Measurements from ENCODE around the gene PRKAG1. TPM values are rescaled to one million over a fixed set of nuclear protein-coding genes. Genes with fewer than 3 reads are reported as not detected.

The PRKAG1 gene
- total RNA-seq, 1 experiment from 2014 or later, result 51.1 TPM

DNA sequence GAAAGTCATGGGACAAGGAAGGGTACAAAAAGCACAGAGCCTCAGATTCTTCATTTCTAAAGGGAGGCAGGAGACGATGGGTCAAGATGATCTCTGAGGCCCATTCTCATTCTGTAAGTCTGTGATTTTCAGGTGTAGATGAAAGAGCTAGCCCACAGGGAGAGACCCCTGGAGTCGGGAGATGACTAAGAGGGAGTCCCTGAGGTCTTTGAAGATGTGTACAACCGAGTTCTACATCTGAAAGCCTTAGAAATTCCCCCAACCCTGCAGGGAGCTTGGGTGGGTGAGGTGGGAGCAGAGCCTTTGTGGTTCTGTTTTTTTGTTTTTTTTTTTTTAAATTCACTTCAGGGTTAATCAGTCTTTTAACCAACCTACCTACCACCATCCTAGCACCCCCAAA, 50.1 kb downstream of the PRKAG1 start:
- Histone ChIP-seq H3K4me3 (ENCODE audit: insufficient read depth, low read depth, low read length) (no peak overlapping the region), H3K36me3 (replicated peaks; ENCODE audit: control insufficient read depth, insufficient read depth, low read length) (no peaks in the 10 kb centered on the region), H3K27me3 (ENCODE audit: control insufficient read depth, insufficient read depth, low read length) (peaks cover 65% of the 10 kb centered on the region)
- peak; percentile 67 for DNase-seq

DNA sequence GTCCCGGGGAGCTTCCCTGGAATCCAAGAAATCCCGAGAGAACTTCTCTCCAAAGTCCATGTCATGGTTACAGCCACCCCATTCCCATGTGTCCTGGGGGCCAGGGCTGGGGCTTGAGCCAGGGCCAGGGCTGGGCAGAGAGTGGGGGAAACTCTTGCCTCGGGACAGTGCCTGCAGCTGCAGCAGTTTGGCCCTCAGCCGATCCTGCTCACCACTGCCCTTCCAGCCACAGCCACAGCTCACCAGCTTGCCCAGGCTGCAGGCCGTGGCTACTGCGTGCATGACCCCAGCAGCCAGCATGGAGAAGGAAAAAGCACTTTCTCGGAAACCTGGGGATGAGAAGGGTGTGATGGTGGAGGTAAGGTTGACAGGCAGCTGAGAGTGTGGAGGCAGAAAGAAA, 50.6 kb downstream of the PRKAG1 start:
- H3K27me3 ChIP-seq (ENCODE audit: control insufficient read depth, insufficient read depth, low read length), result peaks cover 60% of the 10 kb centered on the region
- H3K4me3 ChIP-seq (ENCODE audit: insufficient read depth, low read depth, low read length), result no peak overlapping the region
- peak; percentile 57 for DNase-seq
- no peaks in the 10 kb centered on the region for H3K36me3 ChIP-seq (replicated peaks; ENCODE audit: control insufficient read depth, insufficient read depth, low read length)

DNA sequence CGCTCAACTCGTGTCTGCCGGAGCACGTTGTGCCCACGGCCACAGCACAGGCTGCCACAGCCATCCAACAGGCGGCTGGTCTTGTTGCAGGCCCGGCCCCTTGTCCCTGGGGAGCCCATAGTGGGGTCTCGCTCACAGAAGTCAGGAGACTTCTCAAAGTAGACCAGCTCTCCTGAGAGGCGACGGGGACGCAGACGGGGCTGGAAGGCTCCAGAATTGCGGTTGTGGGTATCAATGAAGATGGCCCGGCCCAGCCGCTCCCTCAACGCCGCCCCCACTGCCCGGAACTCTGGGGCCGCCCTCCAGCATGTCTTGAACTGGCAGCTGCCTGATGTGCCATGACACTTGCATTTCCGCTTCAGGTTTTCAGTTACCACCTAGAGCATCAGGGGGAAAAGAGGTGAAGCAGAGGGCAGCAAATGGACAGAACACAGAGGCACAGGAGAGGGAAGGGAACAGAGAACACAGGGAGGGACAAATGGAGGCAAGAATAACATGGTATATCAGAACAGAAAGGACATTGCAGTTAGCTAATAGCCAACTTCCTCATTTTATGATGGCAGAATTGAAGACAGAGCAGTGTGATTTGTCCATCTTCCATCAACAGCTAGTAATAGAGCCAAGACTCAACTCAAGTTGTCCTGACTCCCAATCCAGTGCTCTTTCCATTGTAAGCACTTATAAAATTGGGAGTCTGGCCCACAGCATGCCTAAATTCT, 52.2 kb downstream of the PRKAG1 start:
- Histone ChIP-seq H3K4me3 (ENCODE audit: insufficient read depth, low read depth, low read length) (no peak overlapping the region), H3K27me3 (ENCODE audit: control insufficient read depth, insufficient read depth, low read length) (peaks cover 43% of the 10 kb centered on the region), H3K36me3 (replicated peaks; ENCODE audit: control insufficient read depth, insufficient read depth, low read length) (no peaks in the 10 kb centered on the region)
- peak; percentile 66 for DNase-seq

GRCh38 chr12:48965298-48965838, 53.2 kb downstream of the PRKAG1 start:
- Histone ChIP-seq H3K4me3 (ENCODE audit: insufficient read depth, low read depth, low read length) (no peak overlapping the region), H3K27me3 (ENCODE audit: control insufficient read depth, insufficient read depth, low read length) (peaks cover 34% of the 10 kb centered on the region), H3K36me3 (replicated peaks; ENCODE audit: control insufficient read depth, insufficient read depth, low read length) (no peaks in the 10 kb centered on the region)
- DNase-seq, result peak; percentile 92

- H3K4me3 ChIP-seq (ENCODE audit: insufficient read depth, low read depth, low read length), result no peak overlapping the region
- H3K36me3 ChIP-seq (replicated peaks; ENCODE audit: control insufficient read depth, insufficient read depth, low read length), result no peaks in the 10 kb centered on the region
- no peak for DNase-seq
- H3K27me3 ChIP-seq (ENCODE audit: control insufficient read depth, insufficient read depth, low read length), result peaks cover 8% of the 10 kb centered on the region; the same call in 1 of the 2 replicates
Observed at GRCh38 chr12:48961801-48962200, 56.8 kb downstream of the PRKAG1 start.

DNA sequence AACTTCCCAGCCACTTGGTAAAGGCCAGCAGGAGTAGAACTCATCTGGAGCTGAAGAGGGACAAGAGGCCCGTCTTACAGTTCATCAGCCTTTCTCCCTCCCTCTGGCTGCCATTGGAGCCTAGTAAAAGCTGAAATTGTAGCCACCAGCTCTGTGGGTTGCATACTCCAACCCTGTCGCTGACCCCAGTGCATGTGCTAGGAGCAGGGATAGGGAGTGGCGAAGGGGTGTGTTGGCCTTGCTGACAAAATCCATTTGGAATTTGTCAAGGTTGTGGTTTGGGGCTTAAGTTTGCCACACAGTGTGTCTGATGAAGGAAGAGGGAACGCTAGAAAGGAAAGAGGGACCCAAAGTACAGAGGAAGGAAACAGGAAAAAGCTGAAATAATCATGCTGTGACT, 57.2 kb downstream of the PRKAG1 start:
- H3K27me3 ChIP-seq (ENCODE audit: control insufficient read depth, insufficient read depth, low read length), result peaks cover 3% of the 10 kb centered on the region; the same call in 1 of the 2 replicates
- no peaks in the 10 kb centered on the region for H3K36me3 ChIP-seq (replicated peaks; ENCODE audit: control insufficient read depth, insufficient read depth, low read length)
- no peak overlapping the region for H3K4me3 ChIP-seq (ENCODE audit: insufficient read depth, low read depth, low read length)
- no peak for DNase-seq

DNA sequence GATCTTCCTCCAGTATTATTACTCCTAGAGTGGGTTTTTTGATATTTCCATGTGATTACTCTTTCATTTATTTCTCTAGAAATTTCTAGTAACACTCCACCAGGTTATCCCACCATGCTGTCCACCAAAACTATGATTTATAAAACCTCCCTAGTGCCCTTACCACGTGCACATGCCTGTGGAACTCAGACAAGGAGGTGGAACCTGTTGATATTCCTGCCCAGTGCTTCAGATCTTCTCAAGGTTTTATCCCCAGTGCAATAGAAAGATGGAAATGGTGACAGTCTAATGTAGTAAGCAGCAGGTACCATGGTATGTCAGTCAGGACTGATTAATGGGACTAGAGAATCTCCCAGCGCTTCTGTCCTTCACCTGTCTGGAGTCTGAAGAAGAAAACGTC, 57.7 kb downstream of the PRKAG1 start:
- DNase-seq, result no peak
- Histone ChIP-seq H3K27me3 (ENCODE audit: control insufficient read depth, insufficient read depth, low read length) (no peaks in the 10 kb centered on the region; the same call in 1 of the 2 replicates), H3K36me3 (replicated peaks; ENCODE audit: control insufficient read depth, insufficient read depth, low read length) (0 out of 2 replicates have a peak, but pooled peaks cover under 1% of the 10 kb centered on the region), H3K4me3 (ENCODE audit: insufficient read depth, low read depth, low read length) (no peak overlapping the region)

DNA sequence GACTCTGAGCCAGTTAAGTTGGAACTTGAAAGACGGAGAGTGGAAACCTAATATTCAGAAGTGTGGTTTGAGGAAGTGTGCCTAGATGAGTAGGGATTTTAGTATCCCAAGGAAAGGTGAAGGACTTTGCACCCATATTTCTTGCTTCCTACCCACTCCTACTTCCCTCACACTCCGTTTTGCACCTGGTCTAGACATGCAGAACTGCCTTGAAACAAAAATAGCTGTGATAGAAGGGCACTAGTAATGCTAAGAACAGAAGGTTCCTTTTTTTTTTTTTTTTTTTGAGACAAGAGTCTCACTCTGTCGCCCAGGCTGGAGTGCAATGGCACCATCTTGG, 60.6 kb downstream of the PRKAG1 start:
- Histone ChIP-seq H3K4me3 (ENCODE audit: insufficient read depth, low read depth, low read length) (no peak overlapping the region), H3K27me3 (ENCODE audit: control insufficient read depth, insufficient read depth, low read length) (no peaks in the 10 kb centered on the region), H3K36me3 (replicated peaks; ENCODE audit: control insufficient read depth, insufficient read depth, low read length) (peaks cover 4% of the 10 kb centered on the region)
- no peak for DNase-seq

DNA sequence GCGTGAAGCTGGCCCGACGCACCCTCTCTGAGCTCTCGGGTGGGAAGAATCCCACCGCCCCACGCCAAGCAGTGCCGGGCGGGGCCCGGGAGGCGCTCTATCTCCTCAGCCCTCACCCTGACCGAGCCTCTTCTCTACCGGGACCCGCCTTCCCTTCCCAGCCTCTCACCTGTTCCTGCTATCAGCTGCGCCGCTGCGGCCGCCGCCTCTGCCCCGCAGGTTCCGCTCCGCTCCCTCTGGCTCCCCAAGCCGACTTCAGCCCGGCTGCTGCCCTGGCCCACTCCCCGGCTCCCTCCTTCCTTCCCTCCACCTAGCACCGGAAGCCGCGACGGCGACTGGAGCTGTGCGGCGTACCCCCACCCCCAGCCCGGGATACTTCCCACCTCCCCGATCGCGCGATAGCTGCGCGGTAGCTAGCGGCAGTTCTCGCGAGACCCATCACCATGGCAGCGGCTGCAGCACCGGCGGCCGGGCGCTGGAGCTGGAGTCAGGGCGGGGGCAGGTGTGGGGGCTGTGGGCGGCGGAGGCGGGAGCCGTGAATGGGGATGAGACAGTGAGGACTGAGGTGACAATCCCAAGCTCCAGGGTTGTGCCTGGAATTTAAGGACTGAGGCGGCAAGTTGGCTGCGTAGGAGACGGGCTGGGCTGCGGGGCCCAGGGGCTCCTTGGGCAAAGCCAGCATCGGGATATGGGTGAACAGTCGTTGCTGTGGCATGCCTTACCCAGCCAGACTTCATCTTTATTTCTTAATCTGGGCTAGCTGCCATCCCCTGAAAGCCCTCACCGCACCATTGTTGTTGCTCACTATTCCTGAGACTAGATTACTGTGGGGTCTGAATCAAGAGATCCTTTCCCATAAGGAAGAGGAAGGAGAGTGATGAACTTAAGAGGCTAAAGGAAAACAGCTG, 61.2 kb downstream of the PRKAG1 start, which contains the start of gene ARF3:
Gene ARF3, minus strand, starts transcription at position 347 of the 908 bp plus-strand sequence. CDS start 16,392 bp downstream, outside the sequence.
- Histone ChIP-seq H3K27me3 (ENCODE audit: control insufficient read depth, insufficient read depth, low read length) (no peaks in the 10 kb centered on the region), H3K36me3 (replicated peaks; ENCODE audit: control insufficient read depth, insufficient read depth, low read length) (peaks cover 7% of the 10 kb centered on the region), H3K4me3 (ENCODE audit: insufficient read depth, low read depth, low read length) (peak within 1 kb of the TSS; percentile 98)
- DNase-seq, result peak; percentile 99

DNA sequence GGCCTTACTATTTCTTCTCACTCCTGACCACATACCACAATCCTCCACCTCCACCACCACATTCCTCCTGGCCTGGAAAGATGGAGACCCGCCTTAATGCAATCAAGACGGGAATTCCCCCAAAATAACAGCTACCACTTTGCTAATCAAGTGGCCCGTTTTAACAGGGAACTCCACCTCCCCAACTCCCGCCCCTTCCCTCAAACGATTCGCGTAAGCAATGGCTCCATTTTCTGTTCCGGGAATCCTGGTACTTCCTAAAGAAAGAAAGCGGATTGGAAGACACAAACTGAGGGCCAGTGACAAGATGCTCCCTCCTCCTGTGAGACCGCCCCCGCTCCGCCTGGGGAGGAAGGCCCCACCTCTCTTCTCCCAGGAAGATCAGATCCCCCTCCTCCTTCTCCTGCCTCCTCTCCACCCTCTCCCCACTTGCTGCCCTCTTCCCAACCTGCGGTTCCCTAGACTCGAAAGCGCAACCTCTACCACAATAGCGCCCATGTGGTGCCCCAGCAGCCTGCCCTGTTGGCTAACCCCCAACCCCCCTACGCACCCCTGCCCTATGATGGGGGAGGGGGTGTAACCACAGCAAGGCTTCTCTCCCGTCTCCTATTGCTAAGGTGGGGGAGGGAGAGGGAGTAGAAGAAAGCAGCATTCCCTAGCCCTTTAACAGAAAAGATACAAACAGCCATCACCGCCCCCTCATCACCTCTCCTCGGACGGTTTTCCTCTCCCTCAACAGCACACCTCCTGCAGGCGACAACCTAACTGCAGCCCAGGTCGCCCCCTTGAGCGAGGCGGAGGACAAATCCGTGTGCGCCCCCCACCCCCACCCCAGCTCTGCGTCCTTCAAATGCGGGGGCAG, 62.1 kb downstream of the PRKAG1 start:
- peak; percentile 93 for DNase-seq
- Histone ChIP-seq H3K36me3 (replicated peaks; ENCODE audit: control insufficient read depth, insufficient read depth, low read length) (peaks cover 7% of the 10 kb centered on the region), H3K27me3 (ENCODE audit: control insufficient read depth, insufficient read depth, low read length) (no peaks in the 10 kb centered on the region), H3K4me3 (ENCODE audit: insufficient read depth, low read depth, low read length) (peak overlapping the region; percentile 98)

DNA sequence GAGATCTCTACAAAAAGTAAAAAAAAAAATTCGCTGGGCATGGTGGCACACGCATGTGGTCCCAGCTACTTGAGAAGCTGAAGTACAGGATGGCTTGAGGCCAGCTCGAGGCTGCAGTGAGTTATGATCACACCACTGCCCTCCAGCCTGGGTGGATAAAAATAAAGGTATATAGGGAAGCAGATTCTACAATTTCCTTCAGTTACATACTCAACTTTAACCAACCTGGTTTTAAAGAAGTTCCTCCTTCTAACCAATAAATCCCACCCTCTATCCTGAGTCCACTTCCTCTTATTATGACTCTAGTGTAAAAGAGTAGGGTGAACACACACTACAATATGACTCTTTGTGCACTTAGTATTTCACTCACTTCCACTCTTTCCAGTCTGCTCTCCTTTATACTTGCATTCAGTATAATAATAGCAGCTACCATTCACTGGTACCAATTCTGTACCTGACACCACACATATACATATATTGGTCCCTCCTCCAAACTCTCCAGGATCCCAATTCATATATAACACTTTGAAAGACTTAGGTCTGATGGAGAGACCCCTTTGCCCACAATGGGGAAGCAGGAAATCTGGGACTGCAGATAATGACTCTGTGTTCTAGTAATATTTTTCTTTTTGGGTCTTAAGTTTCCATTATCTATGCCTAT, 63.6 kb downstream of the PRKAG1 start:
- Histone ChIP-seq H3K27me3 (ENCODE audit: control insufficient read depth, insufficient read depth, low read length) (no peaks in the 10 kb centered on the region), H3K4me3 (ENCODE audit: insufficient read depth, low read depth, low read length) (no peak overlapping the region), H3K36me3 (replicated peaks; ENCODE audit: control insufficient read depth, insufficient read depth, low read length) (peaks cover 7% of the 10 kb centered on the region)
- no peak for DNase-seq

DNA sequence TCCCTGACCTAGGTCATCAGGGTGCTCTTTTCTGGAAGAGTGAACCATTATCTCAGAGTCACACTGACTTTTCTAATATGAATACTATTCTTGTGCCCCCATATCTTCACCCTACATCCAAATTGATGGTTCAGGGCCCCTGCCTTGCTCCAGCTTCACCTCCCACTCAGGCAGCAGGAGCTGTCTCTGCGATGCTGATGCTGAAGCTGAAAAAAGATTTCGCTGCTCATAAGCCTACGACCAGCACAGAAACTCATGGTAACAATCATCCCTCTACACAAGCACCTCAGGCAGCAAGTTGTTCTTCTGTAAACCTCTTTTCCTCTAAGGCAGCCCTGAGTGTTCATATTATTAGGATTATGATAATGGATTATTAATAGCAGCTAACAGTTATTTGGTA, 64.5 kb downstream of the PRKAG1 start:
- H3K36me3 ChIP-seq (replicated peaks; ENCODE audit: control insufficient read depth, insufficient read depth, low read length), result peaks cover 7% of the 10 kb centered on the region
- H3K27me3 ChIP-seq (ENCODE audit: control insufficient read depth, insufficient read depth, low read length), result no peaks in the 10 kb centered on the region
- no peak for DNase-seq
- H3K4me3 ChIP-seq (ENCODE audit: insufficient read depth, low read depth, low read length), result no peak overlapping the region

DNA sequence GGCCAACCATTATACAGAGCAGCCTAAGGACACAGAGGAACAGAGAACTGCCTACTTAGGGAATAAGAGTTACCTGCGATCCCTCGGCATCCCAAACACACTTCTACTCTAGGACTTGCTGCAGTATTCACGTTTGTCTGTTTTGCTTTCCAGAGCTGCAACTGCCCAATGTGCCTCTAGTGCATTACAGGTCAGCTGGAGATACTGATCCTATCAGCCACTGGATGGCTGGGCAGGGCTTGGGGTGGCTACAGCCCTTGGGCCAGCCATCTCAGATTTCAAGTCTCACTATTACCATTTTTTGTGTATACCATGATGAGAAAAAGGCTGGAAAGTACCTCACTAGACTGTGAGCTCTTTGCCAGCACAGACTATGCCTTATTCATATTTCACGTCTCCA, 65.9 kb downstream of the PRKAG1 start:
- Histone ChIP-seq H3K27me3 (ENCODE audit: control insufficient read depth, insufficient read depth, low read length) (no peaks in the 10 kb centered on the region), H3K36me3 (replicated peaks; ENCODE audit: control insufficient read depth, insufficient read depth, low read length) (peaks cover 7% of the 10 kb centered on the region), H3K4me3 (ENCODE audit: insufficient read depth, low read depth, low read length) (no peak overlapping the region)
- no peak for DNase-seq
